SK-N-SH treated with all-trans-retinoic acid at 6 μM for 48 hours (cell line): ENCODE results near the gene GADD45B.

ENCODE experiments used
- ARNTL ChIP-seq: fragments of 450-650 bp; formaldehyde crosslinking; IDR thresholded peaks from 2 replicates; pipeline ENCODE4 v1.5.0; 2020; ENCODE audit warnings: low read depth, mild to moderate bottlenecking, moderate library complexity, borderline replicate concordance
- CSRNP3 ChIP-seq: fragments of 250-450 bp; sonication (Bioruptor Pico); IDR thresholded peaks from 2 replicates; pipeline ENCODE4 v1.5.1; 2021; ENCODE audit warnings: mild to moderate bottlenecking, moderate library complexity
- ISL1 ChIP-seq: fragments of 250-450 bp; sonication (Bioruptor Pico); IDR thresholded peaks from 2 replicates; pipeline ENCODE4 v2.1.2; 2022; ENCODE audit warnings: mild to moderate bottlenecking, moderate library complexity
- OSR1 ChIP-seq: fragments of 250-450 bp; sonication (Bioruptor Pico); IDR thresholded peaks from 2 replicates; pipeline ENCODE4 v1.8.0; 2022; ENCODE audit warnings: moderate library complexity, mild to moderate bottlenecking, inconsistent platforms
- POU6F1 ChIP-seq: fragments of 250-450 bp; sonication (Bioruptor Pico); IDR thresholded peaks from 2 replicates; pipeline ENCODE4 v1.8.0; 2021; ENCODE audit warnings: low read depth, mild to moderate bottlenecking, moderate library complexity, borderline replicate concordance
- PPARA ChIP-seq: fragments of 250-450 bp; sonication (Bioruptor Pico); IDR thresholded peaks from 2 replicates; pipeline ENCODE4 v1.5.0; 2020; ENCODE audit warnings: mild to moderate bottlenecking, borderline replicate concordance
- RARB ChIP-seq: fragments of 250-450 bp; sonication (Bioruptor Pico); IDR thresholded peaks from 2 replicates; pipeline ENCODE4 v1.8.0; 2021; ENCODE audit warnings: mild to moderate bottlenecking, moderate library complexity
- TCF4 ChIP-seq: fragments of 250-450 bp; sonication (Bioruptor Pico); IDR thresholded peaks from 2 replicates; pipeline ENCODE4 v1.8.0; 2021; ENCODE audit warnings: mild to moderate bottlenecking, moderate library complexity, borderline replicate concordance
- ZC3H10 ChIP-seq: fragments of 250-450 bp; sonication (Bioruptor Pico); IDR thresholded peaks from 2 replicates; pipeline ENCODE4 v1.5.1; 2021; ENCODE audit warnings: mild to moderate bottlenecking, moderate library complexity
- ZFP3 ChIP-seq: fragments of 250-450 bp; sonication (Bioruptor Pico); IDR thresholded peaks from 2 replicates; pipeline ENCODE4 v1.5.0; 2020; ENCODE audit warnings: mild to moderate bottlenecking, moderate library complexity
- ZFP30 ChIP-seq: fragments of 450-650 bp; formaldehyde crosslinking; IDR thresholded peaks from 2 replicates; pipeline ENCODE4 v1.5.0; 2022; ENCODE audit warnings: mild to moderate bottlenecking, moderate library complexity
- ZNF565 ChIP-seq: fragments of 450-650 bp; formaldehyde crosslinking; conservative IDR thresholded peaks from 2 replicates; pipeline ENCODE4 v1.5.0; 2020; ENCODE audit warnings: low read depth, mild to moderate bottlenecking, moderate library complexity
- ZNF8 ChIP-seq: fragments of 450-650 bp; formaldehyde crosslinking; IDR thresholded peaks from 2 replicates; pipeline ENCODE4 v1.5.0; 2020; ENCODE audit warnings: mild to moderate bottlenecking, moderate library complexity
- TF ChIP-seq, protein P1 (sequence below): fragments of 250-450 bp; sonication (Bioruptor Pico); IDR thresholded peaks from 2 replicates; pipeline ENCODE4 v1.8.0; 2020; ENCODE audit warnings: mild to moderate bottlenecking, moderate library complexity, borderline replicate concordance

GRCh38 chr19:2481466-2481865, 5.5 kb downstream of the GADD45B start:
- TF ChIP-seq, protein P1, sequence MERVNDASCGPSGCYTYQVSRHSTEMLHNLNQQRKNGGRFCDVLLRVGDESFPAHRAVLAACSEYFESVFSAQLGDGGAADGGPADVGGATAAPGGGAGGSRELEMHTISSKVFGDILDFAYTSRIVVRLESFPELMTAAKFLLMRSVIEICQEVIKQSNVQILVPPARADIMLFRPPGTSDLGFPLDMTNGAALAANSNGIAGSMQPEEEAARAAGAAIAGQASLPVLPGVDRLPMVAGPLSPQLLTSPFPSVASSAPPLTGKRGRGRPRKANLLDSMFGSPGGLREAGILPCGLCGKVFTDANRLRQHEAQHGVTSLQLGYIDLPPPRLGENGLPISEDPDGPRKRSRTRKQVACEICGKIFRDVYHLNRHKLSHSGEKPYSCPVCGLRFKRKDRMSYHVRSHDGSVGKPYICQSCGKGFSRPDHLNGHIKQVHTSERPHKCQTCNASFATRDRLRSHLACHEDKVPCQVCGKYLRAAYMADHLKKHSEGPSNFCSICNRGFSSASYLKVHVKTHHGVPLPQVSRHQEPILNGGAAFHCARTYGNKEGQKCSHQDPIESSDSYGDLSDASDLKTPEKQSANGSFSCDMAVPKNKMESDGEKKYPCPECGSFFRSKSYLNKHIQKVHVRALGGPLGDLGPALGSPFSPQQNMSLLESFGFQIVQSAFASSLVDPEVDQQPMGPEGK (CRISPR knock-in tag): no peak
- TF ChIP-seq TCF4 (CRISPR knock-in tag) (no peak), ZFP30 (CRISPR knock-in tag) (no peak), ARNTL (no peak), PPARA (CRISPR knock-in tag) (no peak), ZNF565 (CRISPR knock-in tag) (no peak), POU6F1 (CRISPR knock-in tag) (no peak), ZNF8 (CRISPR knock-in tag) (no peak), ISL1 (CRISPR knock-in tag) (no peak), ZFP3 (no peak), ZC3H10 (no peak), CSRNP3 (CRISPR knock-in tag) (no peak), OSR1 (CRISPR knock-in tag) (no peak), RARB (CRISPR knock-in tag) (no peak)
